ENCODE data around the gene ERBB2.
"Not testable (repeated sequence)": the region's sequence is repeated elsewhere in the genome, so short reads cannot be mapped to it uniquely, and the experiment has no call there.

The ERBB2 gene

DNA sequence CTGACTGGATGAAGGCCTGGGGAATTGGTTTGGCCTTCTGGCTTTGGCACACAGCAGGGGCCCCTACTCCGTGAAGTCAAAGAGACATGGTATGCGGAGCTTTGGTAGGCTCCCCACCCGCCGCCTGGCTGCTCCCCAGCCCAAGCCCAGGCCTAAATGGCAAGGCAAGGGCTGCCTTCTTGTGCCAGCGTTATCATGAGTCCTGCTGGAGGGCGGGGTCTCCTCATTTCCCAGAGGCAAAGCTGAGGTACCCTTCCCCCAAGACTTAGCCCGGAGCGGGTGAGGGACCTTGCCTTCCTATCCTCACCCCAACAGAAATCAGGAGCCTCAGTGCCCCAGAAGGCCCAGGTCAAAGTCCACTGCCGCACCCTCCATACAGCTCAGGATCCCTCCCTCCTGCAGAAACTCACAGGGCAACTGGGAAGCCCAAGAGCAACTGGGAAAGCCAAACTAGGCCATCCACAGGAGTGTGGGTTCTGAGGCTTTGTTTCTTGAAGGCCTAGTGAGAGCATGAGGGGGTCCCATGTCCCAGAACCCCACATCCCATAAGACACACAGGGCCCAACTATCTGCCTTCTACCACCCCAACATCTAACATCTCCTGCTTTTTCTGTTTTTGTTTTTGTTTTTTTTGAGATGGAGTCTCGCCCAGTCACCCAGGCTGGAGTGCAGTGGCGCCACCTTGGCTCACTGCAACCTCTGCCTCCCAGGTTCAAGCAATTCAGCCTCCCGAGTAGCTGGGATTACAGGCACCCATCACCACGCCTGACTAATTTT, 21.3 kb upstream of the ERBB2 start:
- no peak for DNase-seq (ENCODE audit: low spot score)

DNA sequence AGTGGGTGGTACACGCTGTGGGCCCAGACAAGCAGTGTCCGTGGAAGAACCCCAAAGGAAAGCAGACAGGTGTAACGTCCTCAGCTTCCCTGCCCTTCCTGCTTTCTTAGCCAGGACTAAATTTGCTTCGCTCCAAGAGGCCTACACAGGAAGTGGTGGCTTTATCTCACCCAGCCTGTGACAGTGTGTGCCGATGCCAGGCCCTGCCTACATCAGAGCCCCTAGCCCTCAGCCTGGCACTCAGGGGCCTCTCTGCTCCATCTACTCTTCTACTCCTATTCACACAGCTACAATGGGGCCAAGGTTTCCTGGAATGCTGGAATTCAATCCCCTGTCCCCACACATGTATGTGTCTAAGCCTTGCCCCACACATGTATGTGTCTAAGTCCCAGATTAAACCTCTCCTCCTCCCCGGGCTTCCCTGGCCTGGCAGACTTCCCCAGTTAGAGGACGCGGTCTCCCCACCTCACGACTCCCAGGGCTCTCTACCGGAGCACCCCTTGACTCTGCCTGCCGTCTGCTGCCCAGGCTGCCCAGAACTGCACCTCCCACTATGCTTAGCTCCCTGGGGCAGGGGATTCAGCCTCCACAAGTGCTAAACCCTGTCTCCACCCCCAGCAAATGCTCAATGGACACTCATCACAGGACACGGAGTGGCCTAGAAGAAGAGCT, 20.2 kb upstream of the ERBB2 start:
- DNase-seq (ENCODE audit: low spot score), result peak; percentile 43

DNA sequence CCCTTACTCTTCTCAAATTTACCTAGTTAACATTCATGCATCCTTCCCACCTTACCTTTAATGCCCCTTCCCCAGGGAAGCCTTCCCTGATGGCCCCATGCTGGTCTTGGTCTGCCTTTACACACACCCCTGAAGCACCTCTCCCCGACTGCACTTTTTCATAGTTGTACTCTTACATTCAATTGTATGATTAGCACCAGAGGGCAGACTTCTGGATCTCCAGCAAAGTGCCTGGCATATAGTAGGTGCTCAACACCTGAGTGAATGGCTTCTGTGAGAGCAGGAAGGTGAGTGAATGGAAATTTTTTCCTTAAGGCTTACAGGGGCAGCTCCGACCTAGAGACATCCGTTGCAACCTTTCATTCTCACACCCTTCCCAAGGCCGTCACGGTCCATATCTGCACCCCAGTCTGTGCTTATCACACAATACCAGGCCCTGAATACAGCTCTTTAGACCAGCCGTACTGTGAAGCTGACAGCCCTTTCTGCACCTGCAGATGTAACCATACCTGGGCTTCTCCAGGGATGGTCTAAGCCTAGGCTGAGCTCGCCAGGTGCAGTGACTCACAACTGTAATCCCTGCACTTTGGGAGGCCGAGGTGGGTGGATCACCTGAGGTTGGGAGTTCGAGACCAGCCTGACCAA, 16.4 kb upstream of the ERBB2 start:
- peak; percentile 53 for DNase-seq (ENCODE audit: low spot score)

DNA sequence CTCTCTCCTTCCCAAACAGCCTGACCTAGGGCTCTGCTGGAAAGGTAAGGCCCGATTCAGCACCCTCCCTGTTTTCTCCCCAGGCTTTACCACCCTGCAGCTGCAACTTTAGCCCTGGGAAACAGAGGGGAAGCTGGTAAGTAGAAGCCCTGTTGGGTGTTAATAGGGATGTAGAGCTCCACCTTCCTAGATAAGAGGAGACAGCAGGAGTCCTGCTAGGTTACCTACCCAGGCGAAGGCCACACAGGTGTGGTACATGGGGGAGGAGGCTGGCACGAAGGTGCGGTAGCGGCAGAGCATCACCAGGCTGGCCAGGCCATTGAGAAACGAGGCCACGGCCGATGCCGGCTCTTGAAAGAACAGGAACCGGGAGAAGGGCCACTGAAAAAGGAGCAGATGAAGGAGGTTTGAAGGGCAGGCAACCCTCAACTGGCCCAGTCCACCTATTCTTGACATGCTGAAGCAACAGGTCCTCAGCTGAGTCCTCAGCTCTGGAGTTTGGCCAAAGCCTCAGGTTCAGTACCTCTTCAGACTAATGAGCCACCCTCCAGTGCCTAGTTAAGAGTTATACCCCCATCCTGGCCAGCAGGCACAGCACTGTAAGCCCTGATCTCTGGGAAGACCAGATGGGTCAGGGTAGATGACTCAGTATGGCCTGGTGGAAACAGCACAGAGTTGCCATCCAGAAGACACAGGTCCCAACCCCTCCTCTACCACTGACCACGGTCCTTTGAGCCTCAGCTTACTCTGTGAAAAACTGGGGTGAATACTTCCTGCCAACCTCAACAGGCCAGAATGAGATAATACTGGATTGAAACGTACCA, 15.3 kb upstream of the ERBB2 start:
- no peak for DNase-seq (ENCODE audit: low spot score)

DNA sequence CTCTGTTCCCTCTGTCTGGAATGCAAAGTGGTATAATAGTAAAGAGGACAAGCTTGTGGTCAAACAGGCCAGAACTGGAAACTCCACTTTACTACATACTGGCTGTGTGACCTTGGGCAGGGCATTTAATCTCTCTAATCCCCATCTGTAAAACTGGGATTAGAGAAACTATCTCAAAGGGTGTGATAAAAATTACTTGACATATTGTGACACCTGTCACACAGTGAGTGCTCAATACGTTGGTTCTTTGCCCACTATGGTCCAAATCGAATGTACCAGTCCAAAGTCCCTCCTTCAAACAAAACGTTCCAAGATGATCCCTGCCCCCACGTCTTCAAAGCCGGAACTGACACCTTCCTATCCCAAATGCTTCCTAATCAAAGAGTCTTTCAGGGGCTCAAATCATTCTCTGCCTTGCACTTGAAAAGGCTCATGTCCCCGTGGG, 12.7 kb upstream of the ERBB2 start:
- no peak for DNase-seq (ENCODE audit: low spot score)

DNA sequence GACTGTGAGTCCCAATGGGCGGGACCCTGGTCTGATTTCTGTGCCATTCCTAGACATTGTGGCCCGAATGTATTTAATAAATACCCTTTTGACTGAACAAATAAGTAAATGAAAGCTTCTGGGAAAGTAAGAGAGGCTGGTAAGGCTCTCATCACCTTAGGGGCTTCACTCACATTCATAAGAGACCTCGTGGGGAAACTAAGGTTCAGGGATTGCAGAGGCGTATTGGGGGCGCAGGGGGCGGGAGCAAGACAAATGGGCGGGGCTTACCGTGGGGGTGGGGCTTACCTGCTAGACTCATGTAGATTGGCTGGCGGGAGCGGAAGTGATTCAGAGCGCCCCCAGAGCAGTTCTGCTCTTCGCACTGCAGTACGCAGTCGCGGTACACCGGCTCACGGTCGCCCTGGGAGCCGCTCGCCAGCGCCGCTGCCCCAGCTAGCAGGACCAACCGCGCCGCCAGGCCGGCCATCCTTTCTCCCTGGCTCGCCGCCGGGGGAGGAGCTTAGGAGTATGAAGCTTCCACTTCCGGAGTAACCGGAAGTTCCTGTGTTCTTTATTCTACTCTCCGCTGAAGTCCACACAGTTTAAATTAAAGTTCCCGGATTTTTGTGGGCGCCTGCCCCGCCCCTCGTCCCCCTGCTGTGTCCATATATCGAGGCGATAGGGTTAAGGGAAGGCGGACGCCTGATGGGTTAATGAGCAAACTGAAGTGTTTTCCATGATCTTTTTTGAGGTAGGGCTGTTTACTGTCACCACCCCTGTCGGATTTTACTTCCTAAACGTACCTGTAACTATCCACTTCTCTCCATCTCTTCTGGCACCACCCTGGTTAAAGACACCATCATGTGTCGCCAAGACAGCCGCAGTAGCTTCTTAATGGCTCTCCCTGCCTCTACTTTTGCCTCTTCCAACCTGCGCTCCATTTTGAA, 12.1 kb upstream of the ERBB2 start, which contains the start of gene PGAP3:
Gene PGAP3, minus strand, starts transcription at position 512 of the 929 bp plus-strand sequence. Its CDS starts 43 bp downstream, at position 469.
- peak; percentile 86 for DNase-seq (ENCODE audit: low spot score)

DNA sequence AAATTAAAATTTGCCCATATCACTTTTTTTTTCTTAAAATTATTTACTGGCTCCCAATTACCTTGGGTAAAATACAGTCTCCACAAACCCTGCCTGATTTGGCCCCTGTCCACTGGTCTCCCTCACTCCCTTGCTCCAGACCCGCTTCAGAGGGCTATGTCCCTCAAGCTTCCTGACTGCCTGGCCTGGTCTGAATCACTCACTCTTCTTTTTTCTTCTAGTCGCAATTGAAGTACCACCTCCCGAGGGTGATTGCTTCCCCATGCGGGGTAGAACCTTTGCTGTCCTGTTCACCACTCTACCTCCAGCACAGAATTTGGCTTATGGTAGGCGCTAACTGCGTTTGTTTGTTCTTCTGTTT, 11.4 kb upstream of the ERBB2 start:
- DNase-seq (ENCODE audit: low spot score), result no peak

DNA sequence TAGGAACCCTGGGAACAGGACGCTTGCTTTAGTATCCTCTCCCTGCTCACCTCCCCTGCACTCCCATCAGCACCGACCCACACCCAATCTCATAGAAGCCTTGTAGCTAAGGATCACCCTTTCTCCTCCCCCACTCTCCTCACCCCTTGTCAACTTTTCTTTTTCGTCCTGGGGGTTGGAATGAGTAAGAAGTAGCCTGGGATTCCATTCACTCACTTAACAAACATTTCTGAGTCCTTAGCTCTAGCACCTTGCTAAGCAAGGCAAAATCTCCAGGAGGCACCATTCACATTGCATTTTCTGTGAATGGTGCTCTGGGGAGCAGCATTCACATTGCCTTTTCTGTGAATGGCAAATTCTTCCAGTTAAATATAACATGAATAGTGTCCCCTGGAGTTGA, 10.9 kb upstream of the ERBB2 start:
- no peak for DNase-seq (ENCODE audit: low spot score)

DNA sequence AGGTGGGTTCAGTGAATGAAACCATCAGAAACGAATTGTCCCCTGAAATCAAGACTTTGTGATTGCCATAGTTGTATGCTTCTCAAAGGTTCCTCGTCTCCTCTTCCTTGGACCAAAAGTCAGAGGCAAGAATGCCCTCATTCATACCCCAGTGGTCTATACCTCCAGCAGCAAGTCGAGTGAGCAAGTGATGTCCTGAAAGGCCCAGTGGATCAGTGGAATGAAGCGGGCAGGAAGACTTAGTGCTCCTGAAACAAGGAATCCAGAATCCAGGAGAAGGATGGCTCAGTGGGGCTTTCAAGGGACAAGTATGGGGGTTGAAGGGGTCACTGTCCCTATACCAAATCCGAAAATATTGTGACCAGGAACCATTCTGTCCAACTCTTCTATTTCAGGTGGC, 5.3 kb upstream of the ERBB2 start:
- DNase-seq (ENCODE audit: low spot score), result no peak

DNA sequence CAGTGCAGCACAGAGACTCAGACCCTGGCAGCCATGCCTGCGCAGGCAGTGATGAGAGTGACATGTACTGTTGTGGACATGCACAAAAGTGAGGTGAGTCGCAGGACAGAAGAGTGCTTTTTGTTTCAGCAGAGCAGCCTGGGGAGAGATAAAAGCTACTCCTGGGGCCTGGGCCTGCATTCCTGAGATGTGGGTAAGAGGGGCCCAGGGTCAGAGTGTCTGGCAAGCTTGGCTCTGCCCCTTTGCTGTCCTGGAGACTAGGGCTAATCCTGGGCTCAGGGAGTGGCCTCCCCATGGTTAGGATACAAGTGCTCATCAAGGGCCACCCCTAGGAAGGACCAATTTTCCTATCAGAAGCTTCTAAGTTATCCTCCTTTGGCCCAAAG, 4.8 kb upstream of the ERBB2 start:
- no peak for DNase-seq (ENCODE audit: low spot score)

DNA sequence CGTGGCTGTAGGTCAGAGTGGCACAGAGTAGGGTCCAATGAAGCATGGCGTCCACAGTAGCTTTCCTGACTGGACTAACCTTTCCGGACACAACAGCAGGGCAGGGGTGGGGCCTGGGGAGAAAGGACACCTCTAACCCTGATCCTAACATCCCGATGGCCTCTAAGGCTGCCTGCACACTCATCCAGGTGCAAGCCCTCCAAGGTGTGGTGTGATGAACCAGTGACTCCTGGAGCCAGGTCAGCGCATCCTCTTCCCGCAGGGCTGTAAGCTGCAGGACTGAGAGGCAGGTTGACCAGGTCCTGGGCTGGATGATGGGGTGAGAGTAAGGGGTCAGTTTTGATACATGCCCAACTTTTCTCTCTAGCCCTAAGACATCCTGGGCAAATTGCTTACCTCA, 3.1 kb upstream of the ERBB2 start:
- DNase-seq (ENCODE audit: low spot score), result no peak

DNA sequence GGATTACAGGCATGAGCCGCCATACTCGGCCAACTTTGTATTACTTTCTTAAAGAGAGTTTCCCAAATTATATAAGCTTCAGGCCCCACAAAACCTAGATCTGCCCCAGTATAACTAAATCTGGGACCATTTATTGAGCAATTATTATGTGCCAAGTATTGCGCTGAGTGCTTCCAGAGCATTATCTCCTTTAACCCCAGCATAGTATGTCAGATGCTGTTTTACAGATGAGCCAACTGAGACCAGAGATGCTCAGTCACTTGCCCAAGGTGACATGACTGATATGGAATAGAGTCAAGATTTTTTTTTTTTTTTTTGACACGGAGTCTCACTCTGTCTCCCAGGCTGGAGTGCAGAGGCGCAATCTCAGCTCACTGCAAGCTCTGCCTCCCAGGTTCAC, 1.9 kb upstream of the ERBB2 start:
- DNase-seq (ENCODE audit: low spot score), result no peak

DNA sequence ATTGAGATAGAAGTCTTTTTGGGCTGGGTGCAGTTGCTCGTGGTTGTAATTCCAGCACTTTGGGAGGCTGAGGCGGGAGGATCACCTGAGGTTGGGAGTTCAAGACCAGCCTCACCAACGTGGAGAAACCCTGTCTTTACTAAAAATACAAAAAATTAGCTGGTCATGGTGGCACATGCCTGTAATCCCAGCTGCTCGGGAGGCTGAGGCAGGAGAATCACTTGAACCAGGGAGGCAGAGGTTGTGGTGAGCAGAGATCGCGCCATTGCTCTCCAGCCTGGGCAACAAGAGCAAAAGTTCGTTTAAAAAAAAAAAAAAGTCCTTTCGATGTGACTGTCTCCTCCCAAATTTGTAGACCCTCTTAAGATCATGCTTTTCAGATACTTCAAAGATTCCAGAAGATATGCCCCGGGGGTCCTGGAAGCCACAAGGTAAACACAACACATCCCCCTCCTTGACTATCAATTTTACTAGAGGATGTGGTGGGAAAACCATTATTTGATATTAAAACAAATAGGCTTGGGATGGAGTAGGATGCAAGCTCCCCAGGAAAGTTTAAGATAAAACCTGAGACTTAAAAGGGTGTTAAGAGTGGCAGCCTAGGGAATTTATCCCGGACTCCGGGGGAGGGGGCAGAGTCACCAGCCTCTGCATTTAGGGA, 577 bp upstream of the ERBB2 start:
- DNase-seq (ENCODE audit: low spot score), result not testable (repeated sequence)

DNA sequence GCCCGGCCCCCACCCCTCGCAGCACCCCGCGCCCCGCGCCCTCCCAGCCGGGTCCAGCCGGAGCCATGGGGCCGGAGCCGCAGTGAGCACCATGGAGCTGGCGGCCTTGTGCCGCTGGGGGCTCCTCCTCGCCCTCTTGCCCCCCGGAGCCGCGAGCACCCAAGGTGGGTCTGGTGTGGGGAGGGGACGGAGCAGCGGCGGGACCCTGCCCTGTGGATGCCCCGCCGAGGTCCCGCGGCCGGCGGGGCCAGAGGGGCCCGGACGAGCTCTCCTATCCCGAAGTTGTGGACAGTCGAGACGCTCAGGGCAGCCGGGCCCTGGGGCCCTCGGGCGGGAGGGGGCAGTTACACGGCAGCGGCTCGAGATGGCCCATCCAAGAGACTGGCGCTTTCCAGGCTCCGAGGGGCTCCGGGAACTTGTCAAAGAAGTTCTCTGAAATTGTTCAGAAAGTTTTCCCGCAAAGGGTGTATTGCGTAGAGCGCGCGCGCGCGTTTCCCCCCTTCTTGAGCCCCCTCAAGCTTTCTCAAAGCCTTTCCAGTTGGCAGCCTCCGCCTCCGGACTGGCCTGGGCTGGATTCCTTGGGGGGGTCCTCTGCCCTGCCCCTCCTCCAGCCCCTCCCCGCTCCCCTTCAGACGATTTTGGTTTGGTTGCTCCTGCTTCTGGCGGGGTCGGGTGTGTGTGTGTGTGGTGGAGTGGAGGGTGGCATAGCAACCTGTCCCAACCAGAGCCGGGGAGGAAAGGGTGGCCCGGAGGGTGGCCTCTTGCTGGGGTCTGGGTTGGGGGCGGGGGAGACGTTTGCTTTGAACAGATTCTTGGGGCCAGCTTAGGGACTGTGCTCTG, 504 bp downstream of the ERBB2 start:
- no peak for DNase-seq (ENCODE audit: low spot score)

DNA sequence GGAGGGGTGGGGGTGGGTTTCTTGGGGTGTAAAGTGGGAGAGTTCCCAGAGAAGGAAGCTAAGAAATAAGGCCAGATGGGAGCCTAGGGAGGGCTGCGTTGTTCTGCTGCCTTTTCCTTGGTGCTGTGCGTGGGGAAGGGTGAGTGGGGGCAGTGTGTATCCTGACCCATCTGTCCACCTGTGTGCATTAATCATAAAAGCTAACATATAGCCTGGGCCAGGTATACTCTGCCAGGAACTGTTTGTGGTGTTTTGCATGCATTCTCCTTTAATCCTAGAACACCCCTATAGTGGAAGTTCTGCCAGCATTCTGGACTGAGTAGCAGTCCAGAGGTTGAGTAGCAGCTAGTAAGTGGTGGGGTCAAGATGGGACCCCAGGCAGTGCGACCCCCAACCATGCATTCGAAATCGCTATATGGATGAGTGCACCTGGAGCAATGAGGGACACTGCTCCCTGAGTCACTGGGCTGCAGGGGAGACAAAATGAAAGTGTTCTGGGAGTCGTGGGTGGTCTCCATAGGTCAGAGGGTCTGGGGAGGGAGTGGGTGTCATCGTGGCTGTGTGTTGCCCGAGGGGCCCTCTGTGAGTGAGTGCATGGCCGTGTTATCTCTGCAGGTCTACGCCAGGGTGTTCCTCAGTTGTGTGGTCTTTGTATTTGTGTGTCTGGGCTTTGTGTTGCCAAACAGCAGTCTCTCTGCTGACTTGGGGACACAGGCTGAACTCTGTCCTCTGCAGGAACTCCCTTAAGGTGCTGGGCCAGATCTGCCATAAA, 1.3 kb downstream of the ERBB2 start:
- DNase-seq (ENCODE audit: low spot score), result no peak

DNA sequence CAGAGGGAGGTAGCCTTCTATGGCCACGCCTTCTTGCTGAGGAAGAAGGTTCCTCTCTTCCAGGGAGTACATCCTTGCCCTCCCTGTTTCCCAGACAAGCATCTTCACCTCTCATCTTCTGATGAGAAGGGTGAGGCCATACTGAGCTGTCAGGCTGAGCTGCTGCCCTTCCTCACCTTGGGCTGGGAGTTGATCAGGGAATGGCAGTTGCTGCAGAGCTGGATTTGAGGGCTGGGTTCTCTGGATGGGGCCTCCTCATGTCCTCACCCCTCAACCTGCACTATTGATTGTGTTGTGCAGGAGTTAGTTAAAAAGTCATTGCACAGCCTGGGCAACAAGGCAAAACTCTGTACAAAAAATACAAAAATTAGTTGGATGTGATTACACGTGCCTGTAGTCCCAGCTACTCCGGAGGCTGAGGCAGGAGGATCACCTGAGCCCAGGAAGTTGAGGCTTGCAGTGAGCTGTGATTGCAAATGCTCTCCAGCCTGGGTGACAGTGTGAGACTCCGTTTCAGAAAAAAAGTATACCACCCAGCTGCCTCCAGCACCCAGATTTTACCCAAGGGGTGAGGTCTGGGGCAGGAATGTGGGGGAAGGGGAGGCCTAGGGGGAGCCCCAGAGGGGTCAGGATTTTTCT, 2.0 kb downstream of the ERBB2 start:
- DNase-seq (ENCODE audit: low spot score), result no peak

DNA sequence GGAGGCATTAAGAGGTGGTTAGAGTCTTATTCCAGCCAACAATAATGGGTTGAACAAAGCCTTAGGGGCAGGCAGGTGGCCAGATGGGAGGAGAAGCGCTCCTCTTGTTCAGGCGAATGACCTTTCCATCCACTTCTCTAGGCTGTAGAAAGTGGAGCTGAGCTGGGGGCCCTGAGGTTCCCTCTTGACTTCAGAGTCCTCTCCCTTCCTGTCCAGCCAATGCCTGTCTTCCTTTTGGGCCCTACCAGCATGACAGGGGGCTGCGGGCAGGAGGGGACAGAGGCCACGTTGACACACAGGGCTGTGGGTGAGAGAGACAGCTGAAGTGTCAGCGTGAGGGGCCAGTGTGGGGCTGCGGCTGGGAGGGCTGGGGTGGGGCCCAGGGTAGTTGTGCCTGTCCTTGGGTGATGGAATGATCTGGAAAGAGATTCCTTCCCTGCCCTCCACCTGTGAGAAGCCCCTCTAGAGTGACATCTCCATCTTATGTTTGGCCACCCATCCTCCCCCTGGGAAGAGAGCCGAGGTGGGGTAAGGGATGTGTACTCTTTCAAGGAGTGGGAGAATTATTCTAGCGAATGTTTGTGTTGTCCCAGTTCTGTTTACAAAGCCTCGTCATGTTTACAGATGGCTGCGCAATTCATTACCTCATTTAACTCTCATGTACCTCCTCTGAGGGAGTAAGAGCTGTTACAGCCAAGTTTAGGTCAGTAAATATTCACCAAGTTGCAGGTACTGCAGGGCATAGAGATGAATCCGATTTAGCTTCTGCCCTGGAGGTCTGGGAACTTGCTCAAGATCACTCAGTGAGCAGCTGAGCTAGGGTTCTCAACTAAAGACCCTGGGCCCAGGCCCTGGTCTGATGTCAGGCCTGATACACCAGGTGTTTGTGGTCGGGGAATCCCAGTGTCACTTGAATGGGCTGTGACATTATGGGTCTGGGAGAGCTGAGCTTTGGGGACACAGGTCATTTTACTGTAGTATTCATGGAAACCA, 3.3 kb downstream of the ERBB2 start:
- no peak for DNase-seq (ENCODE audit: low spot score)

Data from hematopoietic multipotent progenitor cell treated with erythropoietin and hydrocortisone succinate and interleukin-3 and kit ligand, for 15 days (in vitro differentiated cells).